Prostate gland (tissue), 2 donors: Measurements from ENCODE around the gene ACTR5.

Experiments
- POLR2A ChIP-seq: fragments of 450-650 bp; IDR thresholded peaks from one replicate; pipeline ENCODE4 v1.6.1; 2016; ENCODE audit warnings: antibody characterized with exemption, mild to moderate bottlenecking
- POLR2AphosphoS5 ChIP-seq: sonication (generic); formaldehyde crosslinking; IDR thresholded peaks from one replicate; pipeline ENCODE4 v1.6.1; 2017; ENCODE audit warnings: antibody characterized with exemption
- TF ChIP-seq, protein P1 (sequence below), 4 experiments: fragments of 200-600 bp in 2 of 4; fragments of 450-650 bp in 2 of 4; sonication (generic) in 2 of 4; IDR thresholded peaks; 1 replicate in 3 of 4; 2 replicates in 1 of 4; pipeline ENCODE4 v1.5.1; 2016 to 2019; ENCODE audit warnings: antibody characterized with exemption in 4 of 4, mild to moderate bottlenecking in 2 of 4, moderate library complexity in 2 of 4

GRCh38 chr20:38762174-38762573 lies 13.9 kb downstream of the ACTR5 start:
- TF ChIP-seq, protein P1, sequence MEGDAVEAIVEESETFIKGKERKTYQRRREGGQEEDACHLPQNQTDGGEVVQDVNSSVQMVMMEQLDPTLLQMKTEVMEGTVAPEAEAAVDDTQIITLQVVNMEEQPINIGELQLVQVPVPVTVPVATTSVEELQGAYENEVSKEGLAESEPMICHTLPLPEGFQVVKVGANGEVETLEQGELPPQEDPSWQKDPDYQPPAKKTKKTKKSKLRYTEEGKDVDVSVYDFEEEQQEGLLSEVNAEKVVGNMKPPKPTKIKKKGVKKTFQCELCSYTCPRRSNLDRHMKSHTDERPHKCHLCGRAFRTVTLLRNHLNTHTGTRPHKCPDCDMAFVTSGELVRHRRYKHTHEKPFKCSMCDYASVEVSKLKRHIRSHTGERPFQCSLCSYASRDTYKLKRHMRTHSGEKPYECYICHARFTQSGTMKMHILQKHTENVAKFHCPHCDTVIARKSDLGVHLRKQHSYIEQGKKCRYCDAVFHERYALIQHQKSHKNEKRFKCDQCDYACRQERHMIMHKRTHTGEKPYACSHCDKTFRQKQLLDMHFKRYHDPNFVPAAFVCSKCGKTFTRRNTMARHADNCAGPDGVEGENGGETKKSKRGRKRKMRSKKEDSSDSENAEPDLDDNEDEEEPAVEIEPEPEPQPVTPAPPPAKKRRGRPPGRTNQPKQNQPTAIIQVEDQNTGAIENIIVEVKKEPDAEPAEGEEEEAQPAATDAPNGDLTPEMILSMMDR (IDR thresholded peaks at IDR 0.05) = no peak
- TF ChIP-seq POLR2A (no peak), POLR2AphosphoS5 (no peak)
